Activated CD8-positive, alpha-beta T cell treated with anti-CD3 and anti-CD28 coated beads for 36 hours (primary cell): Measurements from ENCODE around the gene MAPKAP1. TPM values are rescaled to one million over a fixed set of nuclear protein-coding genes. Genes with fewer than 3 reads are reported as not detected.

Experiments
- ATAC-seq: fragments of 200-7000 bp; cut with Tn5 transposase; one replicate; pipeline ENCODE4 v1.10.0; 2021; ENCODE audit warnings: mild to moderate bottlenecking, moderate library complexity
- CTCF ChIA-PET: fragments of 350-600 bp; sonication (Branson Sonifier 250); formaldehyde crosslinking; loops from one replicate; lab custom pipeline; 2021; ENCODE audit warnings: antibody characterized with exemption; lab: Charles Lee
- POLR2A ChIA-PET: fragments of 350-600 bp; sonication (Branson Sonifier 250); formaldehyde crosslinking; loops from one replicate; lab custom pipeline; 2021; ENCODE audit warnings: antibody characterized with exemption; lab: Charles Lee
- DNase-seq: peaks from one replicate; pipeline ENCODE4 v3.0.0-alpha.2; 2020
- H3K27ac Mint-ChIP-seq: one replicate; pipeline ENCODE4 v1.8.0; 2021; ENCODE audit warnings: mild to moderate bottlenecking, mixed read lengths
- H3K27me3 Mint-ChIP-seq: one replicate; pipeline ENCODE4 v1.8.0; 2021; ENCODE audit warnings: mixed read lengths
- H3K36me3 Mint-ChIP-seq: one replicate; pipeline ENCODE4 v1.8.0; 2021; ENCODE audit warnings: low read depth, mixed read lengths
- H3K4me1 Mint-ChIP-seq: one replicate; pipeline ENCODE4 v1.8.0; 2021; ENCODE audit warnings: low read depth, mixed read lengths
- H3K4me3 Mint-ChIP-seq: one replicate; pipeline ENCODE4 v1.8.0; 2021; ENCODE audit warnings: mild to moderate bottlenecking, moderate library complexity, mixed read lengths
- H3K9me3 Mint-ChIP-seq: one replicate; pipeline ENCODE4 v1.8.0; 2021; ENCODE audit warnings: mixed read lengths
- intact Hi-C: fragments of 100-400 bp; cut with micrococcal nuclease; formaldehyde crosslinking; loops from one replicate; pipeline ENCODE4 v1.10.0; 2022
- total RNA-seq, 2 experiments: library from RNA; stranded (reverse); gene quantifications; one replicate each; pipeline ENCODE4 v1.2.3, GENCODE V29; 2021
- TF ChIP-seq, protein P1 (sequence below): fragments of 200-600 bp; IDR thresholded peaks from one replicate; pipeline ENCODE4 v1.8.0; 2022; ENCODE audit warnings: antibody characterized with exemption, mild to moderate bottlenecking

MAPKAP1 gene
- total RNA-seq, 2 experiments from 2014 or later = 58.8 to 62.4 TPM

GRCh38 chr9:125652759-125653158 is 54.2 kb downstream of the MAPKAP1 start:
- Mint-ChIP-seq H3K9me3 (no peaks in the 10 kb centered on the region), H3K36me3 (peaks cover 33% of the 10 kb centered on the region), H3K27ac (no peak overlapping the region), H3K27me3 (no peaks in the 10 kb centered on the region), H3K4me1 (peaks cover 51% of the 10 kb centered on the region), H3K4me3 (no peak overlapping the region)
- ChIA-PET CTCF (no interaction called here), POLR2A (no interaction called here)
- TF ChIP-seq, protein P1, sequence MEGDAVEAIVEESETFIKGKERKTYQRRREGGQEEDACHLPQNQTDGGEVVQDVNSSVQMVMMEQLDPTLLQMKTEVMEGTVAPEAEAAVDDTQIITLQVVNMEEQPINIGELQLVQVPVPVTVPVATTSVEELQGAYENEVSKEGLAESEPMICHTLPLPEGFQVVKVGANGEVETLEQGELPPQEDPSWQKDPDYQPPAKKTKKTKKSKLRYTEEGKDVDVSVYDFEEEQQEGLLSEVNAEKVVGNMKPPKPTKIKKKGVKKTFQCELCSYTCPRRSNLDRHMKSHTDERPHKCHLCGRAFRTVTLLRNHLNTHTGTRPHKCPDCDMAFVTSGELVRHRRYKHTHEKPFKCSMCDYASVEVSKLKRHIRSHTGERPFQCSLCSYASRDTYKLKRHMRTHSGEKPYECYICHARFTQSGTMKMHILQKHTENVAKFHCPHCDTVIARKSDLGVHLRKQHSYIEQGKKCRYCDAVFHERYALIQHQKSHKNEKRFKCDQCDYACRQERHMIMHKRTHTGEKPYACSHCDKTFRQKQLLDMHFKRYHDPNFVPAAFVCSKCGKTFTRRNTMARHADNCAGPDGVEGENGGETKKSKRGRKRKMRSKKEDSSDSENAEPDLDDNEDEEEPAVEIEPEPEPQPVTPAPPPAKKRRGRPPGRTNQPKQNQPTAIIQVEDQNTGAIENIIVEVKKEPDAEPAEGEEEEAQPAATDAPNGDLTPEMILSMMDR = no peak
- ATAC-seq (no peak), DNase-seq (no peak)
- intact Hi-C loops = no loop called here

- no peaks in the 10 kb centered on the region for H3K27me3 Mint-ChIP-seq
- intact Hi-C loops = no loop called here
- ATAC-seq (no peak), DNase-seq (no peak)
- peaks cover 33% of the 10 kb centered on the region for H3K36me3 Mint-ChIP-seq
- H3K27ac Mint-ChIP-seq = no peak overlapping the region
- POLR2A ChIA-PET = no interaction called here
- CTCF ChIA-PET = interaction anchor here (0.9 kb wide), 1 partner anchor 20 kb away, joined by 3 read pairs; no protein-coding TSS in a partner anchor
- no peak overlapping the region for H3K4me3 Mint-ChIP-seq
- TF ChIP-seq, protein P1 = no peak
- H3K4me1 Mint-ChIP-seq = peaks cover 56% of the 10 kb centered on the region
- H3K9me3 Mint-ChIP-seq = no peaks in the 10 kb centered on the region
These were observed 54.8 kb downstream of the MAPKAP1 start for GRCh38 chr9:125652233-125652594.

DNA sequence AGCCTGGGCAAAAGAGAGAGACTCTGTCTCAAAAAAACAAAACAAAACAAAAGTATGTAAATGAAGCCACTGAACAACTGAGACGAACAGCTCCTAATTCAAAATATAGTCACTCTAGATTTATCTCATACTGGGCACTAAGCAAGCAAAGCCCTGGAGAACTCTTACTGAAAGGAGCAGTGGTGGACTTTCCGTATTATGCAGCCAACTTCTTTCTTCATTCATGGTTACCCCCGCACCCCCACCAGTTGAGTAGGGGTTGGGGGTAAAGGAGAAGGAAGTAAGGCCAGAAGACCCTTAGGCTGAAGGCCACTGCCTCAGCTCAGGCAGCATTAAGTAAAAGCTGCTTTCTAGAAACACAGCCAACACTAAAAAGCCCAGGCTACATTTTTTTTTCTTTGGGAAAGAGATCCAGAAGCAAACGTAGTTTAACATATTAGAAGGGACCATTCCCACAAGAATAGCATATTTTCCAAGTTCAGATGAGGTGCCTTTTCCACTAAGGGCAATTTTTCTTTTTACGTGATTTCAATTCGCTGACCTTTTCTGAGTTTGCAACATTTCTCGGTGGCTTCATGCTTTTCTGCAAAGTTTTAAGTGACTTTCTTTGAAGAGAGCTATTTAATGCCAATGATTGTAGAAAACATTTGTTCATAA is 55.3 kb downstream of the MAPKAP1 start:
- ChIA-PET POLR2A (no interaction called here), CTCF (interaction anchor here (0.9 to 1.6 kb wide), 2 partner anchors 19 to 271 kb away, joined by 3 read pairs; no protein-coding TSS in a partner anchor)
- Mint-ChIP-seq H3K4me3 (no peak overlapping the region), H3K36me3 (peaks cover 33% of the 10 kb centered on the region), H3K4me1 (peaks cover 61% of the 10 kb centered on the region), H3K27ac (no peak overlapping the region), H3K27me3 (no peaks in the 10 kb centered on the region), H3K9me3 (no peaks in the 10 kb centered on the region)
- DNase-seq = no peak
- intact Hi-C loops = loop anchor here (2.0 kb wide), 1 partner anchor 19 kb away; no protein-coding TSS in a partner anchor
- no peak for ATAC-seq
- TF ChIP-seq, protein P1 = no peak

GRCh38 chr9:125650271-125650737 is 56.7 kb downstream of the MAPKAP1 start:
- ATAC-seq (peak; percentile 82), DNase-seq (peak; percentile 44)
- CTCF ChIA-PET = interaction anchor here (0.7 to 1.6 kb wide), 4 partner anchors 16 to 272 kb away, joined by 3 to 5 read pairs (median 3); no protein-coding TSS in a partner anchor
- H3K4me3 Mint-ChIP-seq = peak overlapping the region; percentile 36
- H3K27me3 Mint-ChIP-seq = no peaks in the 10 kb centered on the region
- POLR2A ChIA-PET = no interaction called here
- TF ChIP-seq, protein P1 = no peak
- H3K4me1 Mint-ChIP-seq = peaks cover 75% of the 10 kb centered on the region
- H3K9me3 Mint-ChIP-seq = no peaks in the 10 kb centered on the region
- peak overlapping the region; percentile 86 for H3K27ac Mint-ChIP-seq
- intact Hi-C loops = loop anchor here (2.0 kb wide), 1 partner anchor 18 kb away; no protein-coding TSS in a partner anchor
- peaks cover 33% of the 10 kb centered on the region for H3K36me3 Mint-ChIP-seq

- H3K9me3 Mint-ChIP-seq = no peaks in the 10 kb centered on the region
- H3K36me3 Mint-ChIP-seq = peaks cover 37% of the 10 kb centered on the region
- ChIA-PET POLR2A (no interaction called here), CTCF (interaction anchor here (0.9 to 1.3 kb wide), 2 partner anchors 15 to 17 kb away, joined by 3 to 5 read pairs; no protein-coding TSS in a partner anchor)
- DNase-seq = no peak
- peak overlapping the region; percentile 86 for H3K27ac Mint-ChIP-seq
- peak overlapping the region; percentile 36 for H3K4me3 Mint-ChIP-seq
- peaks cover 80% of the 10 kb centered on the region for H3K4me1 Mint-ChIP-seq
- no peaks in the 10 kb centered on the region for H3K27me3 Mint-ChIP-seq
- no peak for ATAC-seq
- intact Hi-C loops = loop anchor here (2.0 to 5.0 kb wide), 2 partner anchors 17 to 97 kb away; partner anchors contain the start of gene PBX3
- TF ChIP-seq, protein P1 = no peak
These were observed 57.2 kb downstream of the MAPKAP1 start for GRCh38 chr9:125649826-125650225.
